Thymus (tissue), 14 donors: ENCODE data around the gene ARID1A. TPM values are rescaled to one million over a fixed set of nuclear protein-coding genes. Genes with fewer than 3 reads are reported as not detected.
A peak's percentile ranks its signal among the peaks of the same experiment; 100 is the strongest.
"Not testable (repeated sequence)": the region's sequence is repeated elsewhere in the genome, so short reads cannot be mapped to it uniquely, and the experiment has no call there.

ENCODE experiments used
- DNase-seq, 9 donors: peaks; one replicate each; pipeline ENCODE4 v3.0.0-alpha.2; 2013; ENCODE audit warnings: low spot score in 9 of 9, low read depth in 6 of 9, missing footprints in 1 of 9
- H3K27ac ChIP-seq, 2 donors: one replicate each; pipeline ENCODE4 v1.5.1; 2013; ENCODE audit warnings: control low read depth in 1 of 2, low read depth in 1 of 2, low read length in 1 of 2, mild to moderate bottlenecking in 1 of 2, moderate library complexity in 1 of 2
- H3K27me3 ChIP-seq, 2 donors: one replicate each; pipeline ENCODE4 v1.5.1; 2013; ENCODE audit warnings: low read length in 1 of 2; ENCODE audit not compliant: control insufficient read depth in 2 of 2, insufficient read depth in 1 of 2
- H3K36me3 ChIP-seq, 2 donors: one replicate each; pipeline ENCODE4 v1.5.1; 2013; ENCODE audit warnings: low read length in 1 of 2, mild to moderate bottlenecking in 1 of 2, moderate library complexity in 1 of 2; ENCODE audit not compliant: control insufficient read depth in 2 of 2, insufficient read depth in 2 of 2
- H3K4me1 ChIP-seq, 2 donors: one replicate each; pipeline ENCODE4 v1.5.1; 2013; ENCODE audit warnings: low read length in 2 of 2; ENCODE audit not compliant: control insufficient read depth in 2 of 2, insufficient read depth in 2 of 2
- H3K4me3 ChIP-seq, 2 donors: one replicate each; pipeline ENCODE4 v1.5.1; 2013; ENCODE audit warnings: low read length in 2 of 2, control low read depth in 1 of 2, mild to moderate bottlenecking in 1 of 2
- H3K9me3 ChIP-seq, 2 donors: one replicate each; pipeline ENCODE4 v1.5.1; 2013; ENCODE audit warnings: low read length in 1 of 2, mild to moderate bottlenecking in 1 of 2; ENCODE audit not compliant: control insufficient read depth in 2 of 2, insufficient read depth in 1 of 2
- WGBS: extraction: QIAGEN DNeasy Blood & Tissue Kit; methylation state at CpG from one replicate; pipeline ENCODE4 v1.1.7; 2013; 5-methylcytosine and 5-hydroxymethylcytosine counted together
- long read RNA-seq, 10 donors: transcript quantifications; one replicate each; lab custom pipeline, GENCODE V29; 2026
- polyA plus RNA-seq: library from polyadenylated mRNA; stranded (reverse); fragments of 200-250 nt; gene quantifications from one replicate; pipeline ENCODE4 v1.2.3, GENCODE V29; 2013
- total RNA-seq: library from RNA; stranded (reverse); fragments of 120-200 nt; gene quantifications from one replicate; pipeline ENCODE4 v1.2.4, GENCODE V29; 2013
- donor health status: healthy.

The ARID1A gene
- 20.1 TPM for total RNA-seq
- 30.7 TPM for polyA plus RNA-seq
- long read RNA-seq, donor 1, transcript ARID1A-217 (1 exons, 3,046 nt) = major isoform, 10 of 12 reads
- long read RNA-seq, donor 1, partial matches to known transcripts = 0 of 12 reads
- long read RNA-seq, donor 1, other reads (novel, unspliced or antisense) = 0 of 12 reads
- long read RNA-seq, donor 2, full-length matches to known transcripts = 84 of 203 reads
- long read RNA-seq, donor 2, partial matches to known transcripts = 119 of 203 reads
- long read RNA-seq, donor 2, other reads (novel, unspliced or antisense) = 0 of 203 reads
- long read RNA-seq, donor 3, transcript ARID1A-217 (1 exons, 3,046 nt) = major isoform, 36 of 67 reads
- long read RNA-seq, donor 3, partial matches to known transcripts = 31 of 67 reads
- long read RNA-seq, donor 3, other reads (novel, unspliced or antisense) = 0 of 67 reads
- long read RNA-seq, donor 4, transcript ARID1A-217 (1 exons, 3,046 nt) = major isoform, 49 of 80 reads
- long read RNA-seq, donor 4, partial matches to known transcripts = 30 of 80 reads
- long read RNA-seq, donor 4, other reads (novel, unspliced or antisense) = 0 of 80 reads
- long read RNA-seq, donor 5, transcript ARID1A-217 (1 exons, 3,046 nt) = major isoform, 54 of 82 reads
- long read RNA-seq, donor 5, partial matches to known transcripts = 28 of 82 reads
- long read RNA-seq, donor 5, other reads (novel, unspliced or antisense) = 0 of 82 reads
- long read RNA-seq, donor 6, transcript ARID1A-217 (1 exons, 3,046 nt) = major isoform, 17 of 48 reads
- long read RNA-seq, donor 6, partial matches to known transcripts = 29 of 48 reads
- long read RNA-seq, donor 6, other reads (novel, unspliced or antisense) = 0 of 48 reads
- long read RNA-seq, donor 7, transcript ARID1A-217 (1 exons, 3,046 nt) = major isoform, 39 of 78 reads
- long read RNA-seq, donor 7, partial matches to known transcripts = 39 of 78 reads
- long read RNA-seq, donor 7, other reads (novel, unspliced or antisense) = 0 of 78 reads
- long read RNA-seq, donor 8, transcript ARID1A-217 (1 exons, 3,046 nt) = major isoform, 13 of 20 reads
- long read RNA-seq, donor 8, partial matches to known transcripts = 5 of 20 reads
- long read RNA-seq, donor 8, other reads (novel, unspliced or antisense) = 0 of 20 reads
- long read RNA-seq, donor 9, transcript ARID1A-217 (1 exons, 3,046 nt) = major isoform, 25 of 48 reads
- long read RNA-seq, donor 9, partial matches to known transcripts = 22 of 48 reads
- long read RNA-seq, donor 9, other reads (novel, unspliced or antisense) = 0 of 48 reads
- long read RNA-seq, donor 10, transcript ARID1A-217 (1 exons, 3,046 nt) = major isoform, 32 of 84 reads
- long read RNA-seq, donor 10, partial matches to known transcripts = 51 of 84 reads
- long read RNA-seq, donor 10, other reads (novel, unspliced or antisense) = 0 of 84 reads

DNA sequence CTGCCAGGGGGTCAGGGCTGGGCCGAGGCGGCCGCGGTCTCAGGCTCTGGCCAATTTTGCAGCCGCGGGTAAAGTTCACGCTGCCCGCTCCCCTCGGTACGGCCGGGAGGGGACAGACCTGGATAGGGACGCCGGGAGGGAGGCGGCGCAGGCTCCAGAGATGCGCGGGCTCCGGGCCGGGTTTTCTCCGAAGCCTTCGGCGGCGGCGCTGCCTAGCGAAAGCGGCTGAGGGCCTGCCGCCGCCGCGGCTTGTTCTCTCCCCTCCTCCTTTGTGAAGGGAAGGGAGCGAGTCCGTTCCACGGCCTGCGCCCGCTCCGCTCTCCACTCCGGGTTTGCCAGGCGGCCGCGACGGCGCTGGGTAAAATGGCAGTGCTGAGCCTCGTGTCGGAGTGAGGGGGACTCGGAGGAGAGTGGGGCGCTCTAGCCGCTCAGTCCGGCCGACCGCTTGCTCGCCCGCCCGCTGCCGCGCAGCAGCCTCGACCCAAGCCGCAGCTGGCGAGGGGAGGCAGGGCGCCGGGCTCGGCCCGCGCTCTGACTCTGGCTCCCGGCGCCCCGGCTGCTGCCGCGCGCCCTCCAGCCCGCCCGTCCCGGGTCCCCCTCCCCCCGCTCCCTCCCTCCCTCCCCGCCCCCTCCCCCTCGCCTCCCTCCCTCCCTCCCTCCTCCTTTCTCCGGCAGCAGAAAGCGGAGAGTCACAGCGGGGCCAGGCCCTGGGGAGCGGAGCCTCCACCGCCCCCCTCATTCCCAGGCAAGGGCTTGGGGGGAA is at the start of gene ARID1A:
TSS of gene ARID1A (plus strand) at position 660 of the 763 bp plus-strand sequence. CDS start 389 bp downstream, outside the sequence.
- WGBS = under 1% methylated on average over 78 of the region's 80 CpGs
- Histone ChIP-seq H3K4me3 (peak within 1 kb of the TSS; percentile 90 to 100), H3K9me3 (peaks cover 0 to 3% of the 10 kb centered on the region in 2 donors), H3K27me3 (no peaks in the 10 kb centered on the region), H3K36me3 (peaks cover 0 to 4% of the 10 kb centered on the region in 2 donors), H3K27ac (peak within 1 kb of the TSS; percentile 98), H3K4me1 (peaks cover 17 to 41% of the 10 kb centered on the region in 2 donors)
- peak; percentile 95 to 100 (median 99) for DNase-seq

DNA sequence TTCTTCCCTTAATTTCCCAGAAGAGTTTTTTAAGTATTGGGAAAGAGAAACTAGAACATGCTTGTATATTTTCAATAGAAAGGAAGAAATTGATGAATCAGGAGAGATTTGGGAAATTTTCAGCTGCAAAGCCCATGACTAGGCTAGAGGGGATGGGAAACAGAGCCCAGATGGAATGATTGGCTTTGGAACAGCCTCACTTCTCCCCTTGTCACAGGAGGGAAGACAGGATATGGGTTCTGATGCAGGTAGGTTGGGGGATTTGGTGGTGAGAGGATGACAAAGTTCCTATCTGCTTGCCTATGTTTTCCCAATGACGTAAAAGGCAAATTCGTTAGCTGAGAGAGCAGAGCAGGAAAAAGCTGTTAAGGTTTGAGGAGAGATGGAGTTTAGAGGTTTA is 31.0 kb upstream of the ARID1A start:
- Histone ChIP-seq H3K4me3 (no peak overlapping the region), H3K4me1 (no peaks in the 10 kb centered on the region), H3K36me3 (no peaks in the 10 kb centered on the region), H3K27ac (no peak overlapping the region), H3K9me3 (no peaks in the 10 kb centered on the region), H3K27me3 (no peaks in the 10 kb centered on the region)
- no peak for DNase-seq
- 96% methylated on average over 2 of the region's 2 CpGs for WGBS

DNA sequence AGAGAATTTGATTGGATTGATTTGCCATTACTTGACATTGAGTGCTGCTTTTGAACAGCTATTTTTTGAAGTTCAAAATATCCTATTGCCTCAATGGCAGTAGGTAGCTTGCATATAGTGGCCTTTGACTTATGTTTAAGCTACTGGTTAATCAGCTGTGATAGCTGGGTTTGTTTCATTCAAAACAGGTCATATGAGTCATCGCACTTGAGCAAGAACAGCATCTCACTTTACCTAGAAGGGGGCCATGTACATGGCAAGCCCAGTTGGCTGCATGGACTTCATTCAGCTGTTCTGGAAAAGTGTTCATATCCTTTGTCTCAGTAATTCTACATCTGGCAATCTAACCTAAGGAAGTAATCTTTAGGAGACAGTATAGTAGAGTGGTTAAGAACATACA is 29.0 kb upstream of the ARID1A start:
- DNase-seq = no peak
- no peaks in the 10 kb centered on the region for H3K4me1 ChIP-seq
- no peak overlapping the region for H3K4me3 ChIP-seq
- 97% methylated on average over 1 of the region's 1 CpG for WGBS
- H3K36me3 ChIP-seq = no peaks in the 10 kb centered on the region
- no peaks in the 10 kb centered on the region for H3K9me3 ChIP-seq
- no peak overlapping the region for H3K27ac ChIP-seq
- H3K27me3 ChIP-seq = no peaks in the 10 kb centered on the region

DNA sequence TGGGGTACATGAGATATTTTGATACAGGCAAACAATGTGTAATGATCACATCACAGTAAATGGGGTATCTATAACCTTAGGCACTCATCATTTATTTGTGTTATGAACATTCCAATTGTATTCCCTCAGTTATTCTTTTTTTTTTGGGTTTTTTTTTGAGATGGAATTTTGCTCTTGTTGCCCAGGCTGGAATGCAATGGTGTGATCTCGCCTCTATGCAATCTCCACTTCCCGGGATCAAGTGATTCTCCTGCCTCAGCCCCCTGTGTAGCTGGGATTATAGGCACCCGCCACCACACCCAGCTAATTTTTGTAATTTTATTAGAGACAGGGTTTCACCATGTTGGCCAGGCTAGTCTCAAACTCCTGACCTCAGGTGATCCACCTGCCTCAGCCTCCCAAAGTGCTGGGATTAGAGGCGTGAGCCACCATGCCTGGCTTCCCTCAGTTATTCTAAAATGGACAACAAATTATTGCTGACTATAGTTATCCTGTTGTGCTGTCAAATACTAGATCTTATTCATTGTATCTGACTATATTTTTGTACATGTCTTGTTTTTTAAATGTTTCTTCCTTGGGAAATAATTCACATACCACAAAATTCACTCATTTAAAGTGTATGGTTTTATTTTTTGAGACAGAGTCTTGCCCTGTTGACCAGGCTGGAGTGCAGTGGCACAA is 27.6 kb upstream of the ARID1A start:
- H3K27me3 ChIP-seq, DNase-seq, H3K4me3 ChIP-seq, H3K27ac ChIP-seq, H3K36me3 ChIP-seq, H3K4me1 ChIP-seq, H3K9me3 ChIP-seq: not testable (repeated sequence)
- 96% methylated on average over 4 of the region's 4 CpGs for WGBS

DNA sequence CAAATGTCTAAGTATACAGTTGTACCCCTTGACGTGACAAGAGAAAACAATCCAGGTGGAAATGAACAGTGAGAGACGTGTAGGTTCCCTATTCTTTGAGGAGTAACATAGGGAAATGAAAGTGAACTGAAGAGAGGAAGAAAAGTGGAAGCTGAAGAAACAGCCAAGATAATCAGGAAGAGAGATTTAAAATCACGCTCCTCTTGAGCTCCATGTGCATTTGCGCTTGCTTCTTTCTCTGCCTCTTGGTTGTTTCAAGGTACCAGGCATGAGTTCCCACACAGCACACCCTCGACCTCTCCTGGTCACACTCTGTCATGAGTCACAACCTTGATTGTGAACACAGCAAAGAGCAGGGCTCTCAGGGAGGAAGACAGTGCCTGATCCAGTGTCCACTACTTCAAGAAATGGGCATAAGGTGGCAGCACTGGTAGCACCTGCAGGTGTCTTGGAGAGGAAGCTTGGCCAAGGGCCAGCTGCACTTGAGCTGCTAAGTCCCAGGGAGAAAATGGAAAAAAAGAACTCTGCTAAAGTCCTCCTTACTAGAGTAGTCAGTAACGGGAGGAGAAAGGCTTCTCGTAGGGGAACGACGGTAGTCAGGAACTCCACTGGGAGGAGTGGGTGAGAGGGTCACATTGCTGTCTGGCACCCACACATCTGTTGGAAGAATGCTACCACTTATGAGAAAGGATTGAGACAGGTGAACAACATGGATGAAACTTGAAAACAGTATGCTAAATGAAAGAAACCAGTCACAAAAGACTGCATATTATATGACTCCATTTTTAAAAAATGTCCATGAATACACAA is 18.3 kb upstream of the ARID1A start:
- Histone ChIP-seq H3K36me3 (no peaks in the 10 kb centered on the region), H3K4me1 (peaks cover 0 to 7% of the 10 kb centered on the region in 2 donors), H3K9me3 (peaks cover 0 to 2% of the 10 kb centered on the region in 2 donors), H3K27ac (peak overlapping the region in 1 of 2 donors; percentile 39), H3K4me3 (no peak overlapping the region), H3K27me3 (no peaks in the 10 kb centered on the region)
- peak in 5 of 9 donors; percentile 24 to 70 (median 41) for DNase-seq
- 8% methylated on average over 9 of the region's 9 CpGs for WGBS

DNA sequence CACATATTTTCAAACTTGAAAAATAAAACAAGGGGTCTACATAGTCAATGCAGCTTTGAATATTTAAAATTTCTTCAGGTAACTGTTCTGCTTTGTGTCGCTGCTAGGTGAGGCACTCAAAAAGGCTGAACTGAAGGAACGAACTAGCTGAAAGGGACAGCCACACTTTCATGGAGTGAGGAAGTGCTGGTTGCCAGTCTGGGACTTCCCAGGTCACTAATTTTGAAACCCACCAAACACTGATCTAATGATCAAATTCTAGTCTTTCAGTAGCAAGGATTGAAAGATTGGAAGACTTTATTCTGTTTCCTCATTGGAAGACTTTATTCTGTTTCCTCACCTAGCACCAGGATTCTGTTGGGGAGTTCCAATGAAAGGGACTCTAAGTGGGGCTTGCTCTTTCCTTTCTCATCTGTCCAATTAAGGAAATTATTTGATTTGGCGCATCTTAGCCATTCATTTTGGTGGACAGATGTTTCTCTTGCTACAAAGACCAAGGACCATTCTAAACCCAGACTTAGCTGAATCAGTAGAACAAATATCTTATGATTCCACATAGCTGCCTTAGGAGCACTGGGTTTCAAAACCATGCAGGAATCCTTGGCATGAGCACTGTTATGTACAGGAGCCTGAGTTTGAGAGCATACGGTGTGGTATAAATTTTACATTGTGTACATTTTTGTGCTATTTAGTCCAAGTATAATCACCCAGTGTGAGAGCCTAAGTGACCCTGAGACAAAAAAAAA is 10.9 kb upstream of the ARID1A start:
- Histone ChIP-seq H3K4me1 (peaks cover 0 to 3% of the 10 kb centered on the region in 2 donors), H3K4me3 (no peak overlapping the region), H3K27ac (no peak overlapping the region), H3K36me3 (no peaks in the 10 kb centered on the region), H3K27me3 (no peaks in the 10 kb centered on the region), H3K9me3 (peaks cover 0 to 2% of the 10 kb centered on the region in 2 donors)
- DNase-seq = no peak
- 97% methylated on average over 4 of the region's 4 CpGs for WGBS

DNA sequence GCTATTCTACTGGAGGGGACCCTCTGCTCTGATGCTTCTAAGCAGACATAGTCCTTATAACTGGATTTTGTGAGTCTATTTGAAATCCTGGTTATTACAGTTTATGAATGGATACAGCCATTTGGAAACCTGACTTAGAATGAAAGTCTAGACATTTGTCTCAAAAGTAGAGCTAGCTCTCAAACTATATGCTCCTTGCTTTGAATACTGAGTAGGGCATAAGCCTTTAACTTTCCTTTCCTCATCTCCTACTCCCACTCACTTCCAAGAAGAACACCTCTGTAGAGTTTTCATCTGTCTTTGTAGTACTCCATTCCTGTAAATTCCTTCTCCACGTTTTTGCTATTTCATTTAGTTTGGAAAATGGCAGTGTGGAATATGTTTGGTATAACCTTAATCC is 9.0 kb upstream of the ARID1A start:
- Histone ChIP-seq H3K27ac (no peak overlapping the region), H3K4me3 (no peak overlapping the region), H3K36me3 (no peaks in the 10 kb centered on the region), H3K27me3 (no peaks in the 10 kb centered on the region), H3K9me3 (no peaks in the 10 kb centered on the region), H3K4me1 (peaks cover under 1 to 8% of the 10 kb centered on the region in 2 donors)
- WGBS = 85% methylated on average over 1 of the region's 1 CpG
- DNase-seq = no peak
